Left lung (tissue), 10 donors: ENCODE measurements around the gene RYR2. TPM values are rescaled to one million over a fixed set of nuclear protein-coding genes. Genes with fewer than 3 reads are reported as not detected.

Experiments
- ATAC-seq: fragments of 200-7000 bp; cut with Tn5 transposase; one replicate; pipeline ENCODE4 v1.9.1; 2020; ENCODE audit warnings: moderate library complexity
- DNase-seq, 4 donors: peaks; one replicate each; pipeline ENCODE4 v3.0.0-alpha.2; 2013 to 2020
- H3K27ac ChIP-seq, 2 donors: fragments of 200-600 bp; sonication (generic) in 1 of 2; one replicate each; pipeline versions ENCODE4 v1.5.0 to v1.8.0; 2020 to 2021
- H3K27me3 ChIP-seq, 2 donors: fragments of 200-600 bp; sonication (generic) in 1 of 2; one replicate each; pipeline versions ENCODE4 v1.5.0 to v1.8.0; 2020 to 2021
- H3K36me3 ChIP-seq, 2 donors: fragments of 200-600 bp; sonication (generic) in 1 of 2; one replicate each; pipeline versions ENCODE4 v1.5.0 to v1.8.0; 2020 to 2021
- H3K4me1 ChIP-seq, 2 donors: fragments of 200-600 bp; one replicate each; pipeline ENCODE4 v1.8.0; 2021
- H3K4me3 ChIP-seq, 2 donors: fragments of 200-600 bp; sonication (generic) in 1 of 2; one replicate each; pipeline versions ENCODE4 v1.5.0 to v1.8.0; 2020 to 2021; ENCODE audit warnings: mild to moderate bottlenecking in 1 of 2
- H3K9me3 ChIP-seq, 2 donors: fragments of 200-600 bp; sonication (generic) in 1 of 2; one replicate each; pipeline versions ENCODE4 v1.5.0 to v1.8.0; 2020 to 2021
- CTCF ChIP-seq, 2 donors: fragments of 200-600 bp; sonication (generic) in 1 of 2; IDR thresholded peaks; one replicate each; pipeline versions ENCODE4 v1.5.0 to v1.8.0; 2021; ENCODE audit warnings: antibody characterized with exemption in 2 of 2
- intact Hi-C, 2 donors: fragments of 100-400 bp; cut with DNase I; formaldehyde crosslinking; loops; one replicate each; pipeline versions ENCODE4 v1.11.2 to v1.14.2; 2022
- polyA plus RNA-seq, 6 donors: library from polyadenylated mRNA; unstranded; fragments of 120-200 nt; gene quantifications; one replicate each; pipeline ENCODE4 v1.2.1, GENCODE V29; 2013; ENCODE audit not compliant: insufficient read length in 6 of 6
- total RNA-seq, 2 donors: library from RNA; stranded (reverse); fragmentation: NEBNext Ultra II Directional; extraction: Animal tissue kit (Norgen Biotek cat#: 25700); gene quantifications; one replicate each; pipeline ENCODE4 v1.2.1, GENCODE V29; 2021
- donor health status: DM: no; HTN: yes; CAD: no.
- donor health status: DM: no; HTN: no; CAD: no.

Gene RYR2
- total and polyA plus RNA-seq, 8 donors = 4.7 to 10.3 (median 7.6) TPM

DNA sequence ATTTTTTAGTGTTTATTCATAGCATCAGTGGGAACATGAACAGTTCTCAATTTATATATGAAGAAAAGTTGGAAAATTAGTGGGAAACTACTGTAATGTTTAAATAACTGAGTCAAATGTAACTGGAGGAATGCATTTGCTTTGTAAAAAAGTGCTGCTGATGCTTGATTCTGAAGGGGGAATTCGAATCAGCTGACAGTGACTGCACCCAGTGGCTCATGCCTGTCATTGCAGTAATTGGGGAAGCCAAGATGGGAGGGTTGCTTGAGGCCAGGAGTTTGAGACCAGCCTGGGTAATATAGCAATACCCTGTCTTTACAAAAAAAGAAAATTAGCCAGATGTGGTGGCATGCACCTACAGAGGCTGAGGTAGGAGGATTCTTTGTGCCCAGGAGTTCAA, 450.4 kb downstream of the RYR2 start:
- no peak for ATAC-seq
- Histone ChIP-seq H3K4me3 (no peak overlapping the region), H3K36me3 (no peaks in the 10 kb centered on the region), H3K4me1 (no peaks in the 10 kb centered on the region), H3K9me3 (no peaks in the 10 kb centered on the region), H3K27ac (no peak overlapping the region), H3K27me3 (no peaks in the 10 kb centered on the region)
- intact Hi-C loops = no loop called here
- no peak for TF ChIP-seq CTCF (IDR thresholded peaks at IDR 0.05)
- no peak for DNase-seq

GRCh38 chr1:237500566-237500965, 458.6 kb downstream of the RYR2 start:
- no peaks in the 10 kb centered on the region for H3K36me3 ChIP-seq
- TF ChIP-seq CTCF (IDR thresholded peaks at IDR 0.05) = no peak
- ATAC-seq (no peak), DNase-seq (no peak)
- H3K4me3 ChIP-seq = no peak overlapping the region
- no peaks in the 10 kb centered on the region for H3K4me1 ChIP-seq
- intact Hi-C loops = no loop called here
- H3K27me3 ChIP-seq = no peaks in the 10 kb centered on the region
- no peak overlapping the region for H3K27ac ChIP-seq
- H3K9me3 ChIP-seq = no peaks in the 10 kb centered on the region

- intact Hi-C loops = no loop called here
- no peak for ATAC-seq
- H3K27ac ChIP-seq = no peak overlapping the region
- H3K27me3 ChIP-seq = no peaks in the 10 kb centered on the region
- H3K4me3 ChIP-seq = no peak overlapping the region
- no peaks in the 10 kb centered on the region for H3K4me1 ChIP-seq
- no peak for DNase-seq
- no peak for TF ChIP-seq CTCF (IDR thresholded peaks at IDR 0.05)
- no peaks in the 10 kb centered on the region for H3K36me3 ChIP-seq
- H3K9me3 ChIP-seq = no peaks in the 10 kb centered on the region
These were observed 461.3 kb downstream of the RYR2 start for GRCh38 chr1:237503292-237503691.

DNA sequence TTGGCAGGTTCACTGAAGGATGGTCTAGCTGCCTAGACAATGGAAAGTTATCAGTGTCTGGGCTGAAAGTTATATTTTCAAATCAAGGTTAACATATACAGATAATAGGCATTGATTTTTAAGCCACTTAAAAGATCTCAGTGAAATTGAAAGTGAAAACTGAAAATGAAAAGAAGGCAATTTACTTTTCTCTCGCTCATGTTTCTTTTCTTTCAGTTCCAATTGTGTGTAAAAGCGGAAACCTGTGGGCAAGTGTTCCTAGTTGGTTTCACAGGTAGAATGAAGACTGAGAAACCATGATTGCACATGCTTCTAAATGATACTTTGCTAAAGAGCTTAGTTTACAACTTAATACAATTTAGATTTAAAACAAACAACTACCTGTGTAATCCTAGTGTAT, 465.0 kb downstream of the RYR2 start:
- Histone ChIP-seq H3K27ac (no peak overlapping the region), H3K4me1 (no peaks in the 10 kb centered on the region), H3K27me3 (no peaks in the 10 kb centered on the region), H3K4me3 (no peak overlapping the region), H3K36me3 (no peaks in the 10 kb centered on the region), H3K9me3 (no peaks in the 10 kb centered on the region)
- ATAC-seq (no peak), DNase-seq (no peak)
- intact Hi-C loops = no loop called here
- TF ChIP-seq CTCF (IDR thresholded peaks at IDR 0.05) = no peak

DNA sequence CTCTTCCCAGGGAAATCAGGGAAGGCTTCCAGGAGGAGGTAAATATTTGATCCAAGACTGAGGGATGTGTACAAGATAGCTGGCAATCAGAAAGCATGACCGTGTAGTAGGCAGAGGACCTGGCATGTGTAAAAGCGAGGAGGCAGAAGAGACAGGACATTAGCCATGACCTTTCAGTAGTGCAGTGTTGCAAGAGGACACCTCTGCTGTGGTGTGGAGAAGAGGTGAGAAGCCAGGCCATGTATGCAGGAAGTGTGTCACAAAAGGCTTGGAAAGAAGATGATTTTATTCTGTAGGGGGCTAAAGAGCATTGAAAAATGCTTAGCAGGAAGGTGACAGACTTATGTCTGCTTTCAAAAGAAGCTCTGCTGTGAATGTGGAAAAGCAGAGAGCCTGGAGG, 467.8 kb downstream of the RYR2 start:
- H3K36me3 ChIP-seq = no peaks in the 10 kb centered on the region
- no peak overlapping the region for H3K27ac ChIP-seq
- no peaks in the 10 kb centered on the region for H3K4me1 ChIP-seq
- DNase-seq = no peak
- intact Hi-C loops = no loop called here
- H3K4me3 ChIP-seq = no peak overlapping the region
- no peak for ATAC-seq
- TF ChIP-seq CTCF (IDR thresholded peaks at IDR 0.05) = no peak
- H3K27me3 ChIP-seq = no peaks in the 10 kb centered on the region
- H3K9me3 ChIP-seq = no peaks in the 10 kb centered on the region
